Measurements from ENCODE around the gene PRODH.

The PRODH gene

DNA sequence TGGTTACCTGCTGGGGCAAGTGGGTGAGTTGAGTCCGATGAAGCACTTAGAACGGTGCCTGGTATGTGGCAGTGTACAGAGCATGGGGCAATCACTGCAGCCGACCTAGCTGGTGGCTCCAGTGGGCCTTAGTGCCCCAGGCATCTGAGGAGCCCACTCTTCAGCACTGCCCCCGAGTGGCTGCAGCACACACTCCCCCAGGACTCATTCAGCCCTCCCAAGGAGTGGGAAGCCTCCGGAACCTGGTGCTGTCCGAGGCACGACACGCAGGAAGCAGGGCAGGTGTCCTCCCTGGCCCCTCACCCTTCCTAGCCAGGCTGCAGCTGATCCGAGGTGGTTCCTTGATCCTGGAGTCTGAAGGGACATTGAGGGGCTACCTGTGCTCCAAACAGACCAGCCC is 42.4 kb upstream of the PRODH start:
- in situ Hi-C loops (cut with HindIII; ENCODE audit: low pct_ligation_motif_present, low sequenced_read_pairs) = no loop called here
- no peak for DNase-seq
- TF ChIP-seq, protein P1, sequence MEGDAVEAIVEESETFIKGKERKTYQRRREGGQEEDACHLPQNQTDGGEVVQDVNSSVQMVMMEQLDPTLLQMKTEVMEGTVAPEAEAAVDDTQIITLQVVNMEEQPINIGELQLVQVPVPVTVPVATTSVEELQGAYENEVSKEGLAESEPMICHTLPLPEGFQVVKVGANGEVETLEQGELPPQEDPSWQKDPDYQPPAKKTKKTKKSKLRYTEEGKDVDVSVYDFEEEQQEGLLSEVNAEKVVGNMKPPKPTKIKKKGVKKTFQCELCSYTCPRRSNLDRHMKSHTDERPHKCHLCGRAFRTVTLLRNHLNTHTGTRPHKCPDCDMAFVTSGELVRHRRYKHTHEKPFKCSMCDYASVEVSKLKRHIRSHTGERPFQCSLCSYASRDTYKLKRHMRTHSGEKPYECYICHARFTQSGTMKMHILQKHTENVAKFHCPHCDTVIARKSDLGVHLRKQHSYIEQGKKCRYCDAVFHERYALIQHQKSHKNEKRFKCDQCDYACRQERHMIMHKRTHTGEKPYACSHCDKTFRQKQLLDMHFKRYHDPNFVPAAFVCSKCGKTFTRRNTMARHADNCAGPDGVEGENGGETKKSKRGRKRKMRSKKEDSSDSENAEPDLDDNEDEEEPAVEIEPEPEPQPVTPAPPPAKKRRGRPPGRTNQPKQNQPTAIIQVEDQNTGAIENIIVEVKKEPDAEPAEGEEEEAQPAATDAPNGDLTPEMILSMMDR (IDR thresholded peaks at IDR 0.05; ENCODE audit: low read depth, low read length, missing control alignments) = no peak
- H3K27ac ChIP-seq = no peak overlapping the region
- peaks cover 2% of the 10 kb centered on the region for H3K27me3 ChIP-seq (replicated peaks)
- no peak overlapping the region for H3K4me3 ChIP-seq (ENCODE audit: low read depth, low read length)
- H3K36me3 ChIP-seq (replicated peaks) = no peaks in the 10 kb centered on the region

- in situ Hi-C loops (cut with HindIII; ENCODE audit: low pct_ligation_motif_present, low sequenced_read_pairs) = no loop called here
- TF ChIP-seq, protein P1 (IDR thresholded peaks at IDR 0.05; ENCODE audit: low read depth, low read length, missing control alignments) = no peak
These were observed 41.8 kb upstream of the PRODH start for GRCh38 chr22:18977824-18978425.

DNA sequence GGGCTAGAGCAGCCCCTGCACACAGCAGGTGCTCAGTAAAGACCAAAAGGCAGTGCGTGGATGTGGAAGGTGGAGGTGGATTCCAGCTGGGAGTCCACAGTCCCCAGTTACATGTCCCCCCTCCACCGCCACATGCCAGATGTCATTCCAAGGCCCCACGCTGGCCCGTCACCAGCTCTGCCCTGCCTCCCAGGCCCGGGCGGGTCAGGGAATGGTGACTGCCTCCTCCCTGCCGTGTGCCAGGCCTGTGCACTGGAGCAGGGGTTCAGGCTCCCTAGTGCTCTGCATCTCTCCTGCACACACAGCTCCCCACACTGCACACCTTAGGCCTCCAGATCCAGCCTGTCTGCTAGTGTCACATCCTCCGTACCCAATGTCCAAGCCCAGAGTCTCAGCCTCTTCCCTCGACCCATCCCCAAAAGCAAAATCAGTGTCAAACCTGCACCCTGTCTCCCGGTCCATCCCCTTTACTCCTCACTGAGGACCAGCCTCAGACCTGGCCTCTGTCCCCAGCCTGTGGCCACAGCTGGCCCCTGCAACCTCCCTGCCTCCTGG is 40.2 kb upstream of the PRODH start:
- Histone ChIP-seq H3K27me3 (replicated peaks) (peaks cover 2% of the 10 kb centered on the region), H3K36me3 (replicated peaks) (no peaks in the 10 kb centered on the region), H3K27ac (no peak overlapping the region), H3K4me3 (ENCODE audit: low read depth, low read length) (no peak overlapping the region)
- DNase-seq = no peak
- TF ChIP-seq, protein P1 (IDR thresholded peaks at IDR 0.05; ENCODE audit: low read depth, low read length, missing control alignments) = no peak
- in situ Hi-C loops (cut with HindIII; ENCODE audit: low pct_ligation_motif_present, low sequenced_read_pairs) = no loop called here

More at GRCh38 chr22:18977824-18978425, 41.8 kb upstream of the PRODH start:
- Histone ChIP-seq H3K27ac (no peak overlapping the region), H3K36me3 (replicated peaks) (no peaks in the 10 kb centered on the region), H3K27me3 (replicated peaks) (peaks cover 2% of the 10 kb centered on the region), H3K4me3 (ENCODE audit: low read depth, low read length) (no peak overlapping the region)
- DNase-seq = no peak

GRCh38 chr22:18975434-18976196 is 39.5 kb upstream of the PRODH start:
- in situ Hi-C loops (cut with HindIII; ENCODE audit: low pct_ligation_motif_present, low sequenced_read_pairs) = no loop called here
- Histone ChIP-seq H3K27ac (no peak overlapping the region), H3K4me3 (ENCODE audit: low read depth, low read length) (no peak overlapping the region), H3K27me3 (replicated peaks) (peaks cover 2% of the 10 kb centered on the region), H3K36me3 (replicated peaks) (no peaks in the 10 kb centered on the region)
- TF ChIP-seq, protein P1 (IDR thresholded peaks at IDR 0.05; ENCODE audit: low read depth, low read length, missing control alignments) = no peak
- no peak for DNase-seq

DNA sequence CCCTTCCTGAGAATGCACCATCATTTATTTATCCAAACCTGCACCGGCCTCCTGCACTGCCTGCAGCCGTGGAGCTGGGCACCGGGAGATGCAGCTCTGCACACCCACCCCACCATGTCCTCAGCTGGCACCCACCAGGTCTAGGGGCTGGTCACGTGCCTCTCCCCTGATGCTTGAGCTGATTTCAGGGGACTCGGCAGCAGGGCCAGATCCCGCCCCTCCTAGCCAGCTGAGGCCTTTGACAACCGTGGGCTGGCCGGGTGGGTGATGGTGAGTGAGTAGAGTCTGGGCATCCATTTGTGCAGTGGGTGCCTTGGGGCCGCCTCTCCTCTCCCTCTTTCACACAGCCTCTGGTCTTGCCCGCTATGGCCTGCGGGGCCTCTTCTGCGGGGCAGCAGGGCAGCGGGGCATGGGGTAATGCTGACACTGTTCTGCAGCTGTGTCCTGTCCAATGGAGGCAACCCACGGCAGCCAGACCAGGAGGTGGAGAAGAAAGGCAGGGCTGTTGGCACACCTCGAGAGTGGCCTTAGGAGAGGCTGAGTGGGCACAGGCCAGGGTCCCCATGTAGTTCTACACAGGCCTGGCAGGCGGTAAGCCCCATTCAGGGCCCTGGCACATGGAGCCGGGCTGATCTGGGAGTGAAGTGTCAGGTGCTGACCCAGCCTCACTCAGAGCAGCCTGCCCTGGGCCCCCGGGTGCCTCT is 38.5 kb upstream of the PRODH start:
- peaks cover 6% of the 10 kb centered on the region for H3K27me3 ChIP-seq (replicated peaks)
- TF ChIP-seq, protein P1 (IDR thresholded peaks at IDR 0.05; ENCODE audit: low read depth, low read length, missing control alignments) = no peak
- in situ Hi-C loops (cut with HindIII; ENCODE audit: low pct_ligation_motif_present, low sequenced_read_pairs) = no loop called here
- H3K36me3 ChIP-seq (replicated peaks) = no peaks in the 10 kb centered on the region
- no peak overlapping the region for H3K4me3 ChIP-seq (ENCODE audit: low read depth, low read length)
- no peak for DNase-seq
- H3K27ac ChIP-seq = no peak overlapping the region

Measured in brain microvascular endothelial cell (primary cell).